Measurements from ENCODE around the gene TBC1D22A.

The TBC1D22A gene

DNA sequence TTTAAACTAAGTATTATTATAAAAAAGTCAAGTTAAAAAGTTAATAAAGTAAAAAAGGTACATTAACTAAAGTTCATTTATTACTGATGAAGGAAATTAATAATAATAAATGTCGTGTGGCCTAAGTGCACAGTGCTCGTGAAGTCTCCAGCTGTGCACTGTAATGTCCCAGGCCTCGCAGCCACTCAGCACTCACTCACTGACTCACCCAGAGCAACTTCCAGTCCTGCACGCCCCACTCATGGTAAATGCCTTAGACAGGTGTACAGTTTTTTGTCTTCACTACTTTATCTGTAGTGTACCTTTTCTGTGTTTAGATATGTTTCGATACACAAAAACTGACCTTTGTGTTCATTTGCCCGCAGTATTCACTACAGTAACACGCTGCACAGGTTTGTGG is 175.5 kb downstream of the TBC1D22A start:
- TF ChIP-seq, protein P1, sequence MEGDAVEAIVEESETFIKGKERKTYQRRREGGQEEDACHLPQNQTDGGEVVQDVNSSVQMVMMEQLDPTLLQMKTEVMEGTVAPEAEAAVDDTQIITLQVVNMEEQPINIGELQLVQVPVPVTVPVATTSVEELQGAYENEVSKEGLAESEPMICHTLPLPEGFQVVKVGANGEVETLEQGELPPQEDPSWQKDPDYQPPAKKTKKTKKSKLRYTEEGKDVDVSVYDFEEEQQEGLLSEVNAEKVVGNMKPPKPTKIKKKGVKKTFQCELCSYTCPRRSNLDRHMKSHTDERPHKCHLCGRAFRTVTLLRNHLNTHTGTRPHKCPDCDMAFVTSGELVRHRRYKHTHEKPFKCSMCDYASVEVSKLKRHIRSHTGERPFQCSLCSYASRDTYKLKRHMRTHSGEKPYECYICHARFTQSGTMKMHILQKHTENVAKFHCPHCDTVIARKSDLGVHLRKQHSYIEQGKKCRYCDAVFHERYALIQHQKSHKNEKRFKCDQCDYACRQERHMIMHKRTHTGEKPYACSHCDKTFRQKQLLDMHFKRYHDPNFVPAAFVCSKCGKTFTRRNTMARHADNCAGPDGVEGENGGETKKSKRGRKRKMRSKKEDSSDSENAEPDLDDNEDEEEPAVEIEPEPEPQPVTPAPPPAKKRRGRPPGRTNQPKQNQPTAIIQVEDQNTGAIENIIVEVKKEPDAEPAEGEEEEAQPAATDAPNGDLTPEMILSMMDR (IDR thresholded peaks at IDR 0.05; ENCODE audit: low read depth, low read length), result no peak
- H3K4me3 ChIP-seq (ENCODE audit: low read depth, low read length), result no peak overlapping the region

DNA sequence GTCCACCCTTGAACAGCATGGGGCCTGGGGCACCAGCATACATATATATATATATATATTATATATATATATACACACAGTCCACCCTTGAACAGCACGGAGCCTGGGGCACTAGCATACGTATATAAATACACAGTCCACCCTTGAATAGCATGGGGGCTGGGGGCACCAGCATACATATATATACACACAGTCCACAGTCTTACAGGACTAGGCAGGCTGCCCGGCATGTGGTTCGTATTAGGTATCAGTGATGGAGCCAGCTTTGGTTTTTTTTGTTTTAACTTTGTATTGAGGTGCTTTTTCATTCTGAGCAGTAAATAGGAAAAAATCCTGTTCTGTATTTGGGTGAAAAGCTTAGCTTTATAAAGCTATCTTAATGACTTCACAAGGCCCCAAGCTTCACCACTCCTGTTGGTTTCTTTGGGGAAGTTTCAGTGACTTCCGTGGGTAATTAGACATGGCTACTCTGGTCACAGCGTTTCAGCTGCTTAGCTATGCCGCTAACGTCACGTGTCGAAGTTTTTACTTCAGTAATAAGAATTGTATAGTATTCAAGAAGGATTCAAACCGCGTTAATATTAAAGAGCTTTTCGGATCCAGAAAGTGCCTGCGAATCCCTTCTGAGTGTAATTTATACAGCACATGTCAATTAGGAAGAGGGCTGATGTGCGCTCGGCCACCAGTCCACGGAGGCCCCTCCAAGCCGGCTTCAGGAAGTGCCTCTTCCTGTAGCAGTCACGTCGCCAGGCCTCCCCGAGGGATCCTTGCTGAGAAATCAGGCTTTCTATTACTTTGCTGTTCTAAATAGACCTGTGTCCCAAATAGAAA is 179.7 kb downstream of the TBC1D22A start:
- no peak overlapping the region for H3K4me3 ChIP-seq (ENCODE audit: low read depth, low read length)
- TF ChIP-seq, protein P1 (IDR thresholded peaks at IDR 0.05; ENCODE audit: low read depth, low read length), result no peak

DNA sequence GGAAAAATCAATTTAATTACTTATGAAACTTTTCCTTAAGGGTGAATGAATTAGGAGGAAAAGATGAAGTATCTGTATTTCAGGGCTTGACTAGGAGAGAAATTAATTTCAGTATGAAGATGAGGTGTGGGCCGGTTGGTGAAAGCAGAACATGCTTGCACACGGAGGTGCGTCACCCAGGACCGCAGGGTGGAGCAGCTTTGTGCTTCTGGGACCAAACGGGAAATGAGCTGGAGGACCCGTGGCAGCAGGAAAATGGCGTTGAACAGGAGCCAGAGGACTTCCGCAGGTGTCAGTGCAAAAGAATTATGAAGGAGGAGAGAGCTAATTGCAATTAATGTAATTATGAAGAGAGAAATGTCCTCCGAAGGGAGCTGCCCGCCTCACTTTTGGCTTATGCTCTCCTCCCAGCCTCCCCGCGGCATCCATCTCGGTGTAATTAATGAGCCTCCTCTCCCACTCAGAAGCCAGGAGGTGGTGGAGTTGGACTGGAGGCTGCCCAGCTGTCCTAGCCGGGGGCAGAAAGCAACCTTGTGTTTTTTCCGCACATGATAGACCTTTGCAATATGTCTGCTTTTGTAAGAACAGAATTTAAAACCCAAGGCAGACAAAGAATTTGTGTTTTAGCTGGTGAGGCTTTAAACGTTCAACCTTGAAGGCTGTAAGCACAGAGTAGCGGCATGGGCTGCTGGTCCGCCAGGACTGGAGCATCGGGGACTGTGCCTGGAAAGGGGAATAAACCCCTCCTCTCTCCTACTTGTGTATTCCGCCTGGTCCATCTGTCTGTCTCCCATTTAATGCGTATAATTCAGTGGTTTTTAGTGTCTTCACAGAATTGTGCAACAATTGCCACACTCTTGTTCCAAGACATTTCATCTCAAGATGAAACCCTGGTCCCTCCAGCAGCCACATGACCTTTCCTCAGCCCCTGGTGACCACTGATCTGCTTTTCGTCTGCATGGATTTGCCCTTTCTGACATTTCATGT is 180.6 kb downstream of the TBC1D22A start:
- TF ChIP-seq, protein P1 (IDR thresholded peaks at IDR 0.05; ENCODE audit: low read depth, low read length), result no peak

DNA sequence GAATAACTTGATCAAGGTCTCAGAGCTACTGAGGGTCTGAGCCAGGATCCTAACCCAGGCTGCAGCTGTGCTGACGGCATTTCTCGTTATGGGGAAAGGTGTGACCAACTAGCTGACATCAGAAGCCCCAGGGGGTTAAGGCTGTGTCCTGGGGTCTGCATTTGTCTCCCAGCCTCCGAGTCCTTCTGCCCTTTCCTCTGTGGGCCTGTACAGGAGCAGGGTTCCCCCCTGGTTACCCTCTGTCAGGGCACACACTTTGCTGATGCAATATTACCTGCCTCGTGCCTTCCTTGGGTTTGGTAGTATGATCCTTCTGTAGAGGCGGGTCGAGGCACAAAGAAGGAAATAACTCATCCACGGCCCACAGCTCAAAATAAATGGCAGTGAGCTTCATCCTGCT is 183.0 kb downstream of the TBC1D22A start:
- TF ChIP-seq, protein P1 (IDR thresholded peaks at IDR 0.05; ENCODE audit: low read depth, low read length), result no peak
- H3K4me3 ChIP-seq (ENCODE audit: low read depth, low read length), result no peak overlapping the region

More for the DNA sequence above, 180.6 kb downstream of the TBC1D22A start:
- no peak overlapping the region for H3K4me3 ChIP-seq (ENCODE audit: low read depth, low read length)

DNA sequence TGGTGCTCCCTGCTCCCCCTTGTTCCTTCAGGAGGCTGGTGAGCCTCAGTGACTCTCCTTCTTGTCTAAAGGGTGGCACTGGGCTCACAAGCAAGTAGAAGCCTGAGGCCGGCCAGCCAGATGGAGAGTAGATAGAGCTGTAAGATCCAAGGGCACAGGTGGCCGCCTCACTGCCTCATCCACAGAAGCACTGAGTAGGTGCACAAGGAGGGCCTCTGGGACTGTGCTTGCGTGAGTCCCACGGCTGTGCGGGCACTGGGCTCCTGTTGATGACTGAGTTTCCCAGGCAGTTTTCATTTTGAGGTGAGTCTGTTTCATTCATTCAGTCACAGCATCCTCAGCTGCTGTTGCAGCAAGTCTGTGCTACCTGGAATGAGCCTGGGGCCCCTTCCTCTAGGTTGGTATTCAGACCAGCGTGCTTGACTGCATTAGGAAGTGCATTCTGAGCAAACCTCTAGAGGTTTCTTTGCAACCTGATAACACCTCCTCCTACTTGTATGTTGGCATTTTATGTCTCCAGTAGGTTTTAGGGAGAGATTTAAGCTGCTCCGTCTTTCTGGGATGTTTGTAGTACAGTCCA is 184.0 kb downstream of the TBC1D22A start:
- no peak overlapping the region for H3K4me3 ChIP-seq (ENCODE audit: low read depth, low read length)
- TF ChIP-seq, protein P1 (IDR thresholded peaks at IDR 0.05; ENCODE audit: low read depth, low read length), result no peak

DNA sequence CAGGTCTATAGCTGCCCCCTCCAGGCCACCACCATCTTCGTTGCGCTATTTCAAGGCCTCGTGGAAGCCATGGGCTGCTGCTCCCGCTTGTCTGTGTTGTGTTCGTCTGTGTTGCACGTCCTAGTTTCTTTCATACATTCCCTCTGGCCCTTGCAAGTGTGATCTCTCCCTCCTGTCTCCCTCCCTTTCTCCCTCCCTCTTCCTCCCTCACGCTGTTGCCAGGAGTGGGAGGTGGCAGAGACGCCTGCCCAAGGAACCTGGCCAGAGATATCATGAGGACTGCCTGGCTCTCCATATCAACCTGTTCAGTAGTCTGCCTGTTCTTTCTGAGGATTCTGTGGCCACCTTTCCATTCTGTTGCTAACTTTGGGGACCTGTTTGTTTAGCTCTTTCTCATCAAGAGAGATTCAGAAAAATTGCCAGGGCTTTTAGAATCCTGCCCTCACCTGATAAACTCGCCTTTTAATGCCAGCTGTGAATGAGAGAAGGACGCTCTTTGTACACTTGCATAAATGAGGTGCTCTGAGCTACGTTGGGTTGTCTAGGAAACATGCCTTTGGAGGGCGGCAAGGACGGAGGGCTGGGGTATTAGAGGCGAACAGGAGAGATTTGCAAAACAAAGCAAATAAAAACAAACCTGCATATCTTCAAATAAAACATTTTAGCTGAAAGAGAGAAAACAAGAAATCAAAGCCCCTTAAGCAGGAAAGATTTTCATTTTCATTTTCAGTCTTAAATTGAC is 185.2 kb downstream of the TBC1D22A start:
- H3K4me3 ChIP-seq (ENCODE audit: low read depth, low read length), result no peak overlapping the region
- TF ChIP-seq, protein P1 (IDR thresholded peaks at IDR 0.05; ENCODE audit: low read depth, low read length), result no peak

Data from WI38 (cell line).